A172 (cell line): ENCODE measurements around the gene EME2. TPM values are rescaled to one million over a fixed set of nuclear protein-coding genes. Genes with fewer than 3 reads are reported as not detected.

Experiments used
- DNase-seq: peaks from one replicate; pipeline ENCODE4 v3.0.0-alpha.2; 2015; ENCODE audit warnings: low spot score
- total RNA-seq: library from RNA; depleted of rRNA; stranded (reverse); fragments of >200 nt; shearing (Covaris generic); gene quantifications from 2 replicates; pipeline ENCODE4 v1.2.3, GENCODE V29; 2014

Gene EME2
- total RNA-seq, 1 experiment from 2014 or later: 15.8 TPM

GRCh38 chr16:1778200-1779179 lies 5.9 kb downstream of the EME2 start:
- DNase-seq: no peak

- DNase-seq: no peak
Measured at GRCh38 chr16:1779234-1779701, 6.7 kb downstream of the EME2 start.

GRCh38 chr16:1779741-1780676 lies 7.4 kb downstream of the EME2 start:
- no peak for DNase-seq

DNA sequence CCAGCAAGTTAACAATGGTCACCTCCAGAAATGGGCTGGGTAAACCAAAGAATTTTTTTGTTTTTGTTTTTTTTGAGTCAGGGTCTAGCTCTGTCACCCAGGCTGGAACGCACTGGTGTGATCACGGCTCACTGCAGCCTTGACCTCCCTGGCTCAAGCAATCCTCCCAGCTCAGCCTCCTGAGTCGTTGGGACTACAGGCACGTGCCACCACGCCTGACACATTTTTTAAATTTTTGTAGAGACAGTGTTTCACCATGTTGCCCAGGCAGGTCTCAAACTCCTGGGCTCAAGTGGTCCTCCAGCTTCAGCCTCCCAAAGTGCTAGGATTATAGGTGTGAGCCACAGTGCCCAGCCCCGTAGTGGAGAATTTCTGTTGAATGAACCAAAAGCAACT lies 8.1 kb downstream of the EME2 start:
- DNase-seq: no peak

DNA sequence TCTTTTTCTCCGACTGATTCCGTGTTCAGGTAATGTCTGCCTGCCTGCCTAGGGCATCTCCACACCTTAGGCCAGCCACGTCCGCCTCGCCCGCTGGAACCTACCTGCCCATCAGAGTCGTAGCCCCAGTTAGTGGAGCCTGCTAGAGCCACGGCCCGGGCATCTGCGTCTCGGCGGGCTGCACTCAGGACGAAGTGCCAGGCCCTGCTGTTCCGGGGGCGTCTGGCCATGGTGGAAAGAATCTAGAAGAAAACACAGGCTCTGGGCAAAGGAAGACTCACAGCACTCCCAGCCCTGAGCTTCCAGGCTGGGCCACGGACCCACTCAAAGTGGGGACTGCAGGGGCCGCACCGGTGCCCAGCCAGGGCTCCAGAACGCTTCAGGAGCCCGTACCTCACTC lies 8.6 kb downstream of the EME2 start:
- no peak for DNase-seq

DNA sequence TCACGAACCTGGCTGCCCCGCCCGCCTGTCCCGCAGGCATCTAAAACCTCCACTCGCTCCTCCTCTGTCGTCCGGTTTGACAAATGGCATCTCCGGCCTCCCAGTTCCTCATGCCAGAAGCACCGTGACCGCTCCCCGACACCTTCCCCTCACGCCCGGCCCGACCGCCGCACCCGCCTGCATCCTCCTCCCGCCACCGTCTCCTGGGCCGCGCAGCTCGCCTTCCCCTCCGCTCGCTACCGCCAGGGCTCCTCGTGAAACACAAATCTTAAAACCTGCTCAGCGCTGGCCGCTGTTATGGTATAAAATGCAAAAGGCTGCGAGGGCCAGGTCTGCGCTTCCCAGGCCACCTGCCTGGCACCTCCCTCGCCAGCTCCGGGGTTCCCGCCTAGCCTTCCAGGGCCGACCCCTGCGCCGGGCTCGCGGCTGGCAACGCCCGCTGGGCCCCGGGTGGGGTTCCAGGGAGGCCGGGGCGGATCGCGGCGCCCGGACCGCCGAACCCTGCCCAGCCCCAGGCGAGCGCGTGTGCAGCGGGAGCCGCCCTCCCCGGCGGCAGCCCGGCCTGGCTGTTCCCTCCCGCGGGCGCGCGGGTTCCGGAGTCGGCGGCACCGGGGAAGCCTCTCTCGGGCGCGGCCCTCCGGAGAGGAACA lies 9.3 kb downstream of the EME2 start:
- peak; percentile 21 for DNase-seq

- DNase-seq: peak; percentile 100
Measured at GRCh38 chr16:1782408-1783264, 10.0 kb downstream of the EME2 start, which contains the start of the genes NUBP2 and SPSB3. Gene NUBP2, plus strand, starts transcription at chr16:1782960. Its CDS starts 61 bp downstream, at chr16:1783021. Gene SPSB3, minus strand, starts transcription at chr16:1782571. Its CDS starts 1,088 bp downstream, at chr16:1781483.

DNA sequence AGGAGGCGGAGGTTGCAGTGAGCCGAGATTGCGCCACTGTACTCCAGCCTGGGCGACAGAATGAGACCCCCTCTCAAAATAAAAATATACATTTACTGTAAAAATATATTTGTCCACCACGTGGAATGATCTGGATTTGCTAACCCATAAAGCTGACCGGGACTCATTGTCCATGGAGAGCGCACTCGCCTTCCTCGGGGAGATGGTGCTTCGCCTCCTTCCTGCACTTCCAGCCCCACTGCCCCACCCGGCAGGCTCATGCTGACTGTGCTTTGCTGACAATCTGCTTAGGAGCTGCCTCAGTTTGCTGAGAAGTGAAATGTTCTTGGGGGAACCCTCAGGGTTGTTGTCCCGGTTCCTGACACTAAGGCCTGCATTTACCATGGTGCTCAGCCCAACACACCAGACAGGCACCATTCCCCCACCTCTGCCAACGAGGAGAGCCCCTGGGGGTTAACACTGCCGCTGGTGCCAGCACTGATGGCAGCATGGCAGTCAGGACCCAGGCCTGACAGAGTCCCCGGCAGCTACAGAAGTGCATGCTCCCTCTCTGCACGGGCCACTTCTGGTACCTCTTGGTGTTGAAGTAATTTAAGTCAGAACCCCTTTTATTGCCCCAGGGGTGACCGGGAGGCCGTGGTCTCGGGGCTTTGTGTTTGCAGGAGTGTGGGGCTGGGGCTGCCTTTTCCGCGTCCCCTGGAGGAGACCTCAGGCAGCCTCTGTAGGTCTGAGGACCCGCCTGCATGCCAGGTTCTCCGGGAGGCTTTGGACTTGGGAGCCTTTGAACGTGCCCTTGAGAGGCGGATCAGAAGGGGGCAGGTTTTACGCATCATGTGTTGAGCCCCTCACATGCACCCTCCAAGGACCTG lies 12.6 kb downstream of the EME2 start:
- no peak for DNase-seq

DNA sequence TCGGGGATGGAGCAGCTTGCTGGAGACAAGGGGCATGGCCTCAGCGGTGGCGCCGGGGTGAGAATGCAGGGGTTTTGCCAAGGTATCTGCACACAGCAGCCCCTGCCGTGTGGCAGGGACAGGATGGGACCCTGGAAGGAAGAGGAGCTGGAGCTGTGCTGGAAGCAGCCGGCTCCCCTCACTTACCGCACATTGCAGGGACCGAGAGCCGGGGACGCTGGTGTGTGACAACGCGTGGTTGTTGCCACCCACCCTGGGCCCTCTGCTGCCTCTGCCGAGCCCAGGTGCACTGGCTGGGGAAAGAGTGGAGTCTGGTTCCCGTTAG lies 13.2 kb downstream of the EME2 start:
- DNase-seq: no peak

DNA sequence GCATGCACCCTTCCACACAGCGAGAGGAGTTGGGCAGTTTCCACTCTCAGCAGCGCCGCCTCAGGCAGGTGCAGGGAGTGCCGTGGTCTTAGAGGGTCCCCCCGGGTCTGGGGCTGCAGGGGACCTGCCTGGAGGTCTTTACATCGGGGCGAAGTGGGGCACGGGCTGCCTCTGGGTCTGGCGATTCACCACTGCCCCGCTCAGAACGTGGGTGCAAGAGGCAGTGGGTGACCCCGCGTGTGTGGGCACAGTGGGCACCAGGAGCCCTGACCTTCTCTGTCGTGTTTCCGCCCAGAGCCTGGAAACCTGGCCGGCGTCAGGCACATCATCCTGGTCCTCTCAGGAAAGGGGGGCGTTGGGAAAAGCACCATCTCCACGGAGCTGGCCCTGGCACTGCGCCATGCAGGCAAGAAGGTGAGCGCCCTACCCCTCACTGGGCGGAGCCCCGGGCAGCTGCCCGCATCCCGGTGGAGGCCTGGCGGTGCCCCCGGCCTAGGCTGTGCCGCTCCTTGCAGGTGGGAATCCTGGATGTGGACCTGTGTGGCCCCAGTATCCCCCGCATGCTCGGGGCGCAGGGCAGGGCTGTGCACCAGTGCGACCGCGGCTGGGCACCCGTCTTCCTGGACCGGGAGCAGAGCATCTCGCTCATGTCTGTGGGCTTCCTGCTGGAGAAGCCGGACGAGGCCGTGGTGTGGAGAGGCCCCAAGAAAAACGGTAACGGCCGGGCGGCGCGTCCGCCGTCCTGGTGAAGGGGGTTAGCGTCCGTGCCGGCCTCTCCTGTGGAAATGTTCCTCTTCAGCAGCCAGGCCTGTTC lies 13.8 kb downstream of the EME2 start:
- DNase-seq: no peak

GRCh38 chr16:1787056-1787321 lies 14.4 kb downstream of the EME2 start:
- DNase-seq: no peak

DNA sequence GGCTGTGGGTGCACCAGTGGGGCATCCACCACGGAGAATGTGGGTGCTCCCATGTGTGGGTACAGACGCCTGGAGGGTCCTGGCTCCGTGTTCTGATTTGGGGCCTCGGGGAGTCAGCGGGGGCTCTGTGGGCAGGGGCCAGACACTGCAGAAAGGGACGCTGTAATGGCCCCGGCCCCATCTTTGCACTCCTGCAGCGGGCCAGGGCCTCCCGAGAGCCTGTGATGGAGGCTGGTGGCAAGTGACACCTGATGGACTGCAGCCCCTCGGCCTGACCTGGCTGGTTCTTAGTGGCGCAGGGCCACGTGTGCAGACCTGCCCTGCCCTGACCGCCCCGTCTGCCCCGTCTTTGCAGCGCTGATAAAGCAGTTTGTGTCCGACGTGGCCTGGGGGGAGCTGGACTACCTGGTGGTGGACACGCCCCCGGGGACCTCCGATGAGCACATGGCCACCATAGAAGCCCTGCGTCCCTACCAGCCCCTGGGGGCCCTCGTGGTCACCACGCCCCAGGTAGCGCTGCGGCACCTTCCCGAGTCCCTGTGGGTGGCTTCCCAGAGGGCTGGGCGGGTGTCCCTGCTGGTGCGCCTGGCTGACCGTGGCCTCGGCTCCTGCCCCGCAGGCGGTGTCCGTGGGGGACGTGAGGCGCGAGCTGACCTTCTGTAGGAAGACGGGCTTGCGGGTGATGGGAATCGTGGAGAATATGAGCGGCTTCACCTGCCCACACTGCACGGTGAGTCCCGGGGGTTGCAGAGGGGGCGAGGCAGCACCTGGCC lies 14.9 kb downstream of the EME2 start:
- no peak for DNase-seq

DNA sequence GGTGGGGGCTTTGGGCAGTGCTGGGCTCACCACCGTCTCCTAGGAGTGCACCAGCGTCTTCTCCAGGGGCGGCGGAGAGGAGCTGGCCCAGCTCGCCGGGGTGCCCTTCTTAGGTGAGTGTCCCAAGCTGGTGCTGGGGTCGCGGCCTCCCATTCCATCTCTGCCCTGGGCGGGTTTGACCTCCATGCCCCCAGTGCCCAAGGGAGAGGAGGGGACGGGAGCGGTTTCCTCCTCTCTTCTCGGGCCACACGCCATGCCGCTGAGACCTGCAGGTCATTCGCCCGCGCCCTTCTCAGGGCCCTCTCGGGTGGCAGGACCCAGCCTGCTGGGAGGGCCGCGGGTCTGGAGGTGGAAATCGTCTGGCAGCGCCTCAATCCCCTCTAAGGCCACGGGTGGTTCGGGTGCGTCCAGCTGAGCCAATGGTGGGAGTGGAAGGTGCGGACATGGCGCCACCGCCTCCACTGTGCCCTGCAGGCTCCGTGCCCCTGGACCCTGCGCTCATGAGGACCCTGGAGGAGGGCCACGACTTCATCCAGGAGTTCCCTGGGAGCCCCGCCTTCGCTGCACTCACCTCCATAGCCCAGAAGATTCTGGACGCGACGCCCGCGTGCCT lies 15.6 kb downstream of the EME2 start:
- no peak for DNase-seq

GRCh38 chr16:1788708-1789100 lies 16.1 kb downstream of the EME2 start:
- no peak for DNase-seq

GRCh38 chr16:1789643-1790045 lies 17.0 kb downstream of the EME2 start:
- no peak for DNase-seq

DNA sequence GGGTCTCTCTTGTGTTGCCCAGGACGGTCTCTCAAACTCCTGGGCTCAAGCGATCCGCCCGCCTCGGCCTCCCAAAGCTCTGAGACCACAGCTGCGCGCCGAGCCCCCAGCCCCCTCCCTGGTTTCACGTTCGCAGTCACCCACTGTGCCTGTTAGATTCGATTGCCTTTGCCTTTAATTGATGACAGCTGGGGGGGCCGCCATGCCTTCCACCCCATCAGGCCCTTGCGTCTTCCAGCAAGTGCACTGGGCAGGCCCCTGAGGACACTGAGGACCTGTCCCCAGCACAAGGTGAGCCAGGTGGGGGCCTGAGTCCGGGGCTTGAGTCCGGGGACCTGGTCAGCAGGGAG lies 17.6 kb downstream of the EME2 start:
- no peak for DNase-seq

GRCh38 chr16:1790611-1791255 lies 18.1 kb downstream of the EME2 start:
- no peak for DNase-seq
